Heart left ventricle (tissue), 16 donors: ENCODE data around the gene SLC26A9. TPM values are rescaled to one million over a fixed set of nuclear protein-coding genes. Genes with fewer than 3 reads are reported as not detected.
"Not testable (repeated sequence)": the region's sequence is repeated elsewhere in the genome, so short reads cannot be mapped to it uniquely, and the experiment has no call there.

Source experiments
- ATAC-seq, 4 donors: fragments of 200-7000 bp; cut with Tn5 transposase; one replicate each; pipeline ENCODE4 v1.9.1; 2020 to 2022; ENCODE audit warnings: moderate library complexity in 4 of 4, mild to moderate bottlenecking in 3 of 4, moderate number of reproducible peaks in 1 of 4
- DNase-seq, 5 donors: peaks; one replicate each; pipeline ENCODE4 v3.0.0-alpha.2; 2020
- H3K27ac ChIP-seq, 12 donors: fragments of 200-600 bp; sonication (generic) in 4 of 12; one replicate each; pipeline versions ENCODE4 v1.5.0 to v1.8.0; 2016 to 2022; ENCODE audit warnings: mild to moderate bottlenecking in 2 of 12
- H3K27me3 ChIP-seq, 9 donors: fragments of 200-600 bp; sonication (generic) in 2 of 9; one replicate each; pipeline versions ENCODE4 v1.5.1 to v1.8.0; 2016 to 2022; ENCODE audit warnings: mild to moderate bottlenecking in 3 of 9
- H3K36me3 ChIP-seq, 9 donors: fragments of 200-600 bp; sonication (generic) in 2 of 9; one replicate each; pipeline versions ENCODE4 v1.5.0 to v1.8.0; 2018 to 2022; ENCODE audit warnings: mild to moderate bottlenecking in 2 of 9
- H3K4me1 ChIP-seq, 12 donors: fragments of 200-600 bp; sonication (generic) in 4 of 12; one replicate each; pipeline versions ENCODE4 v1.5.0 to v1.8.0; 2016 to 2022; ENCODE audit warnings: mild to moderate bottlenecking in 3 of 12
- H3K4me3 ChIP-seq, 12 donors: fragments of 200-600 bp; sonication (generic) in 4 of 12; one replicate each; pipeline versions ENCODE4 v1.5.0 to v1.8.0; 2017 to 2022; ENCODE audit warnings: mild to moderate bottlenecking in 9 of 12, moderate library complexity in 4 of 12
- H3K9me3 ChIP-seq, 12 donors: fragments of 200-600 bp; sonication (generic) in 4 of 12; one replicate each; pipeline versions ENCODE4 v1.5.0 to v1.8.0; 2016 to 2022; ENCODE audit warnings: mild to moderate bottlenecking in 1 of 12
- POLR2A ChIP-seq, 2 donors: fragments of 450-650 bp; IDR thresholded peaks; one replicate each; pipeline ENCODE4 v1.6.1; 2017; ENCODE audit warnings: antibody characterized with exemption in 2 of 2, mild to moderate bottlenecking in 2 of 2, moderate library complexity in 2 of 2
- WGBS, 4 donors: extraction: QIAGEN DNeasy Blood & Tissue Kit in 2 of 4; methylation state at CpG; one replicate each; pipeline versions ENCODE4 v1.1.5 to v1.1.7; 2013 to 2018; 5-methylcytosine and 5-hydroxymethylcytosine counted together
- intact Hi-C, 10 donors: fragments of 100-400 bp; cut with DNase I; formaldehyde crosslinking; loops; one replicate each; pipeline versions ENCODE4 v1.11.1 to v1.14.2; 2022
- polyA plus RNA-seq, 2 donors: library from polyadenylated mRNA; stranded (reverse); fragments of 200-250 nt; gene quantifications; one replicate each; pipeline ENCODE4 v1.2.3, GENCODE V29; 2013
- total RNA-seq, 9 donors: library from RNA; depleted of rRNA in 2 of 9; stranded (reverse); fragments of >200 nt in 2 of 9; fragmentation: NEBNext Ultra II Directional in 3 of 9; extraction: Animal tissue kit (Norgen Biotek cat#: 25700) in 3 of 9; gene quantifications; one replicate each; pipeline versions ENCODE4 v1.1.0 to v1.2.4, GENCODE V29; 2016 to 2023
- TF ChIP-seq, protein P1 (sequence below), 12 donors: fragments of 200-600 bp; sonication (generic) in 4 of 12; IDR thresholded peaks; one replicate each; pipeline versions ENCODE4 v1.5.0 to v1.8.0; 2018 to 2022; ENCODE audit warnings: antibody characterized with exemption in 12 of 12, mild to moderate bottlenecking in 5 of 12
- donor health status: ischemic (EF 13 %, LVEDD 7.1; RV severe dilation, severe dysfunction).
- donor health status: healthy with polysubstance abuse.
- donor health status: DM: no; HTN: yes; CAD: no.
- donor health status: DM: no; HTN: no; CAD: no.
- donor health status: ischemic (EF 25% LVEDD 6.9; RV normal size, moderate dysfunction).
- donor health status: ischemic (EF 25% LVEDD 5.7; RV mildly dilated, moderate dysfunction).
- donor health status: healthy.
- donor health status: DM: yes; HTN: yes; CAD: no.
- donor health status: ischemic (EF 35%, LVEDD 5.7; RV mildly dilated, moderate dysfunction).
- donor health status: nonischemic (EF 11% LVEDD 7.7; RV severe dilation, severe dysfunction).
- donor health status: DM: yes; HTN: yes; CAD: no.
- donor health status: PGD.
- donor health status: ischemic (EF 29% LVEDD 5.4; RV normal size, mild dysfunction).
- donor health status: nonischemic (EF 23%, LVEDD 6.1; RV moderate dilation, normal function).

The SLC26A9 gene
- total and polyA plus RNA-seq, 11 donors, result 4.1 to 39.6 (median 11.0) TPM

DNA sequence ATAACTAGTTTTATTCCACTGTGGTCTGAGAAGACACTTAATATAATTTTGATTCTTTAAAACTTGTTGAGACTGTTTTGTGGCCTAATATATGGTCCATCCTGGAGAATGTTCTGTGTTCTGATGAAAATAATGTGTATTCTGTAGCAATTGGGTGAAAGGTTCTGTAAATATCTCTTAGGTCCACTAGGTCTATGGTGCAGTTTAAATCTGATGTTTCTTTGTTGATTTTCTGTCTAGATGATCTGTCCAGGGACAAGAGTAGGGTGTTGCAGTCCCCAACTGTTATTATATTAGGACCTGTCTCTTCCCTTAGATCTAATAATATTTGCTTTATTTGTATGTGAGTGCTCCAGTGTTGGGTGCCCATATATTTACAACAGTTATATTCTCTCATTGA lies 59.5 kb downstream of the SLC26A9 start:
- Histone ChIP-seq H3K4me3 (no peak overlapping the region), H3K4me1 (no peaks in the 10 kb centered on the region), H3K27me3 (no peaks in the 10 kb centered on the region), H3K27ac (no peak overlapping the region), H3K9me3 (peaks cover 0 to 26% (median 2%) of the 10 kb centered on the region in 12 donors), H3K36me3 (no peaks in the 10 kb centered on the region)
- DNase-seq (no peak), ATAC-seq (no peak)
- intact Hi-C loops, result no loop called here
- TF ChIP-seq POLR2A (IDR thresholded peaks at IDR 0.05), result no peak
- TF ChIP-seq, protein P1, sequence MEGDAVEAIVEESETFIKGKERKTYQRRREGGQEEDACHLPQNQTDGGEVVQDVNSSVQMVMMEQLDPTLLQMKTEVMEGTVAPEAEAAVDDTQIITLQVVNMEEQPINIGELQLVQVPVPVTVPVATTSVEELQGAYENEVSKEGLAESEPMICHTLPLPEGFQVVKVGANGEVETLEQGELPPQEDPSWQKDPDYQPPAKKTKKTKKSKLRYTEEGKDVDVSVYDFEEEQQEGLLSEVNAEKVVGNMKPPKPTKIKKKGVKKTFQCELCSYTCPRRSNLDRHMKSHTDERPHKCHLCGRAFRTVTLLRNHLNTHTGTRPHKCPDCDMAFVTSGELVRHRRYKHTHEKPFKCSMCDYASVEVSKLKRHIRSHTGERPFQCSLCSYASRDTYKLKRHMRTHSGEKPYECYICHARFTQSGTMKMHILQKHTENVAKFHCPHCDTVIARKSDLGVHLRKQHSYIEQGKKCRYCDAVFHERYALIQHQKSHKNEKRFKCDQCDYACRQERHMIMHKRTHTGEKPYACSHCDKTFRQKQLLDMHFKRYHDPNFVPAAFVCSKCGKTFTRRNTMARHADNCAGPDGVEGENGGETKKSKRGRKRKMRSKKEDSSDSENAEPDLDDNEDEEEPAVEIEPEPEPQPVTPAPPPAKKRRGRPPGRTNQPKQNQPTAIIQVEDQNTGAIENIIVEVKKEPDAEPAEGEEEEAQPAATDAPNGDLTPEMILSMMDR (IDR thresholded peaks at IDR 0.05), result no peak

DNA sequence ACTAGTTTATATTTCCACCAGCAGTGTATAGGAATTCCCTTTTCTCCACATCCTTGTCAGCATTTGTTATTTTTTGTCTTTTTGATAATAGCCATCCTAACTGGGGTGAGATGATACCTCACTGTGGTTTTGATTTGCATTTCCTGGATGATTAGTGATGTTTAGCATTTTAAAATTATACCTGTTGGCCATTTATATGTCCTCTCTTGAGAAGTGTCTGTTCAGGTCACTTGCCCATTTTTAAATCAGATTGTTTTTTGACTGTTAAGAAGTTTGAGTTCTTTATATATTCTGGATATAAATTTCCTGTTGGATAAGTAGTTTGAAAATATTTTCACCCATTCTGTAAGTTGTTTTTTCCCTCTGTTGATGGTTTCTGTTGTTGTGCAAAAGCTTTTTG lies 62.3 kb downstream of the SLC26A9 start:
- H3K4me1 ChIP-seq, result no peaks in the 10 kb centered on the region
- ATAC-seq (no peak), DNase-seq (no peak)
- peaks cover 0 to 43% (median 3%) of the 10 kb centered on the region in 12 donors for H3K9me3 ChIP-seq
- no peaks in the 10 kb centered on the region for H3K36me3 ChIP-seq
- TF ChIP-seq POLR2A (IDR thresholded peaks at IDR 0.05), result no peak
- TF ChIP-seq, protein P1 (IDR thresholded peaks at IDR 0.05), result no peak
- H3K27me3 ChIP-seq, result peaks cover 0 to 8% (median 0%) of the 10 kb centered on the region in 9 donors
- intact Hi-C loops, result no loop called here
- H3K4me3 ChIP-seq, result no peak overlapping the region
- H3K27ac ChIP-seq, result no peak overlapping the region

DNA sequence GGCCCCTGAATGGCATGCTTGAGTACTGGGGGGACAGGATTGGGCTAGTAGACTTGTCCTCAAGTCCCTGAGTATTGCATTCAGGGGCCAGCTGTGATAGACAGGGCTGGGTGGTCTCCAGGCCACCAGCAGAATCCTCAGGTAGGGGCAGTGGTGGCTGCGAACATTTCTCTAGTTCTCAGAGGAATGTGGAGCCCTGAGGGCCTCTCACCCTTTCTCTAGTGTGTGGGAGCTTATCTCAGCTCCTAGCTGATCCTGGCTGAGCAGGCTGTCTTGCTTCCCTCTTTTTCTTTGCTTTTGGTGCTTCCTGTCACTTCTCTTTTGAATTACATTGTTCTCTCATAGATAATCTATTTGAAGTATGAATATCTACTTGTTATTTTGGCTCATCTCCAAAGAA lies 63.3 kb downstream of the SLC26A9 start:
- TF ChIP-seq POLR2A (IDR thresholded peaks at IDR 0.05), result no peak
- TF ChIP-seq, protein P1 (IDR thresholded peaks at IDR 0.05), result no peak
- ATAC-seq (no peak), DNase-seq (no peak)
- Histone ChIP-seq H3K4me3 (no peak overlapping the region), H3K9me3 (peaks cover 0 to 43% (median 3%) of the 10 kb centered on the region in 12 donors), H3K36me3 (no peaks in the 10 kb centered on the region), H3K4me1 (no peaks in the 10 kb centered on the region), H3K27me3 (peaks cover 0 to 8% (median 0%) of the 10 kb centered on the region in 9 donors), H3K27ac (no peak overlapping the region)
- WGBS, 4 donors, result 67 to 91% (median 80%) methylated on average over 1 of the region's 1 CpG
- intact Hi-C loops, result no loop called here

DNA sequence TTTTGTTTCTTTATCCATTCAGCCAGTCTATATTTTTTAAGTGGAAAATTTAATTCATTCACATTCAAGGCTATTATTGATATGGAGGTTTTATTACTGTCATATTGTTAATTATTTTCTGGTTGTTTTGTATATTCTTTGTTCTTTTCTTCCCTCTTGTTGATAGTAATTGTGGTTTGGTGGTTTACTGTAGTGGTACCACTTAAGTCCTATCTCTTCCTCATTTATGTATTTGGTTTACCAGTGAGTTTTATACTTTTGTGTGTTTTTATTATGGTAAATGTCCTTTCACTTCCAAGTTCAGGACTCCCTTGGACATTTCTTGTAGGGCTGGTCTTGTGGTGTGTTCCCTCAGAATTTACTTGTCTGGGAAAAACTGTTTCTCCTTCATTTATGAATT lies 65.2 kb downstream of the SLC26A9 start:
- no peak for ATAC-seq
- peaks cover 0 to 8% (median 0%) of the 10 kb centered on the region in 9 donors for H3K27me3 ChIP-seq
- no peak overlapping the region for H3K27ac ChIP-seq
- H3K9me3 ChIP-seq, result peaks cover 0 to 45% (median 3%) of the 10 kb centered on the region in 12 donors
- intact Hi-C loops, result no loop called here
- no peak for DNase-seq
- H3K36me3 ChIP-seq, result no peaks in the 10 kb centered on the region
- H3K4me1 ChIP-seq, result no peaks in the 10 kb centered on the region
- TF ChIP-seq, protein P1 (IDR thresholded peaks at IDR 0.05), result no peak
- no peak for TF ChIP-seq POLR2A (IDR thresholded peaks at IDR 0.05)
- no peak overlapping the region for H3K4me3 ChIP-seq

DNA sequence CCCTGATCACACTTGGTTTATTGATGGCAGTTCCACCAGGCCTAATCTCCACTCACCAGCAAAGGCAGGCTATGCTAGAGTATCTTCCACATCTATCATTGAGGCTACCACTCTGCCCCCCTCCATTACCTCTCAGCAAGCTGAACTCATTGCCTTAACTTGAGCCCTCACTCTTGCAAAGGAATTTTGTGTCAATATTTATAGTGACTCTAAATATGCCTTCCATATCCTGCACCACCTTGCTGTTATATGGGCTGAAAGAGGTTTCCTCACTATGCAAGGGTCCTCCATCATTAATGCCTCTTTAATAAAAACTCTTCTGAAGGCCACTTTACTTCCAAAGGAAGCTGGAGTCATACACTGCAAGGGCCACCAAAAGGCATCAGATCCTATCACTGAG lies 70.1 kb downstream of the SLC26A9 start:
- intact Hi-C loops, ATAC-seq: not testable (repeated sequence)

More for the DNA sequence above, 70.1 kb downstream of the SLC26A9 start:
- not testable (repeated sequence) for H3K4me1 ChIP-seq, H3K36me3 ChIP-seq, H3K4me3 ChIP-seq, H3K27me3 ChIP-seq, H3K27ac ChIP-seq, DNase-seq
- peaks cover 0 to 17% (median 0%) of the 10 kb centered on the region in 12 donors for H3K9me3 ChIP-seq
